GM18868 (cell line): ENCODE measurements around the gene ADAMTS20.
"Not testable (repeated sequence)": the region's sequence is repeated elsewhere in the genome, so short reads cannot be mapped to it uniquely, and the experiment has no call there.

Experiments
- ATAC-seq: cut with Tn5 transposase; IDR thresholded peaks from one replicate; pipeline ENCODE4 v1.9.1; 2021; ENCODE audit warnings: mild to moderate bottlenecking, moderate library complexity; ENCODE audit not compliant: unreplicated experiment

Gene ADAMTS20

GRCh38 chr12:43551971-43552559, at the start of gene ADAMTS20:
ADAMTS20 (minus strand) TSS chr12:43552203; CDS start chr12:43551921, 282 bp downstream.
- ATAC-seq: no peak

- ATAC-seq: no peak
Observed at GRCh38 chr12:43599708-43600107, 47.7 kb upstream of the ADAMTS20 start.

- ATAC-seq: no peak
Observed at GRCh38 chr12:43599066-43599465, 47.1 kb upstream of the ADAMTS20 start.

- ATAC-seq: no peak
Observed at GRCh38 chr12:43590307-43590706, 38.3 kb upstream of the ADAMTS20 start.

- ATAC-seq: no peak
Observed at GRCh38 chr12:43586646-43587245, 34.7 kb upstream of the ADAMTS20 start.

- ATAC-seq: no peak
Observed at GRCh38 chr12:43585676-43586075, 33.7 kb upstream of the ADAMTS20 start.

- no peak for ATAC-seq
Observed at GRCh38 chr12:43580601-43581000, 28.6 kb upstream of the ADAMTS20 start.

GRCh38 chr12:43579206-43579605, 27.2 kb upstream of the ADAMTS20 start:
- no peak for ATAC-seq

GRCh38 chr12:43578782-43579181, 26.8 kb upstream of the ADAMTS20 start:
- ATAC-seq: no peak

- ATAC-seq: no peak
Observed at GRCh38 chr12:43577381-43577780, 25.4 kb upstream of the ADAMTS20 start.

GRCh38 chr12:43576162-43576561, 24.2 kb upstream of the ADAMTS20 start:
- ATAC-seq: no peak

- ATAC-seq: no peak
Observed at GRCh38 chr12:43571885-43572284, 19.9 kb upstream of the ADAMTS20 start.

GRCh38 chr12:43556057-43556456, 4.1 kb upstream of the ADAMTS20 start:
- ATAC-seq: no peak

GRCh38 chr12:43551279-43551970, 578 bp downstream of the ADAMTS20 start:
- ATAC-seq: no peak

- no peak for ATAC-seq
Observed at GRCh38 chr12:43550831-43551271, 1.2 kb downstream of the ADAMTS20 start.

- no peak for ATAC-seq
Observed at GRCh38 chr12:43544703-43545102, 7.3 kb downstream of the ADAMTS20 start.

- no peak for ATAC-seq
Observed at GRCh38 chr12:43540470-43540869, 11.5 kb downstream of the ADAMTS20 start.

GRCh38 chr12:43537675-43538074, 14.3 kb downstream of the ADAMTS20 start:
- ATAC-seq: not testable (repeated sequence)

- ATAC-seq: no peak
Observed at GRCh38 chr12:43516045-43516444, 36.0 kb downstream of the ADAMTS20 start.

GRCh38 chr12:43501703-43502102, 50.3 kb downstream of the ADAMTS20 start:
- no peak for ATAC-seq

GRCh38 chr12:43493261-43493797, 58.7 kb downstream of the ADAMTS20 start:
- ATAC-seq: no peak
